CD4-positive, alpha-beta T cell (primary cell): Measurements from ENCODE around the gene CASZ1. TPM values are rescaled to one million over a fixed set of nuclear protein-coding genes. Genes with fewer than 3 reads are reported as not detected.

Experiments
- ATAC-seq: fragments of 200-7000 bp; cut with Tn5 transposase; one replicate; pipeline ENCODE4 v1.10.0; 2022; ENCODE audit warnings: mild to moderate bottlenecking; ENCODE audit not compliant: poor library complexity
- CTCF ChIA-PET: fragments of 350-600 bp; sonication (Branson Sonifier 250); formaldehyde crosslinking; loops from one replicate; lab custom pipeline; 2021; ENCODE audit warnings: antibody characterized with exemption, inconsistent platforms; lab: Charles Lee
- POLR2A ChIA-PET: fragments of 350-600 bp; sonication (Branson Sonifier 250); formaldehyde crosslinking; loops from one replicate; lab custom pipeline; 2021; ENCODE audit warnings: antibody characterized with exemption, inconsistent platforms; lab: Charles Lee
- DNase-seq, 14 experiments: peaks; one replicate each; pipeline ENCODE4 v3.0.0-alpha.2; 2013 to 2020; ENCODE audit warnings: mixed read lengths in 2 of 14
- H3K27ac ChIP-seq, 2 donors: one replicate each; pipeline versions ENCODE4 v1.5.1 to v1.7.0; 2013; ENCODE audit warnings: low read length in 2 of 2, low read depth in 1 of 2, mild to moderate bottlenecking in 1 of 2
- H3K27me3 ChIP-seq, 2 experiments: 1 replicate in 1 of 2; 2 replicates in 1 of 2; pipeline versions ENCODE4 v1.6.1 to v1.7.0; 2013; ENCODE audit warnings: low read length in 2 of 2, control low read depth in 1 of 2, mild to moderate bottlenecking in 1 of 2, moderate library complexity in 1 of 2; ENCODE audit not compliant: insufficient read depth in 2 of 2, control insufficient read depth in 1 of 2
- H3K36me3 ChIP-seq: one replicate; pipeline ENCODE4 v1.6.1; 2013; ENCODE audit warnings: low read length, control low read depth; ENCODE audit not compliant: insufficient read depth
- H3K4me1 ChIP-seq: one replicate; pipeline ENCODE4 v1.6.1; 2013; ENCODE audit warnings: low read length, control low read depth; ENCODE audit not compliant: insufficient read depth
- H3K4me3 ChIP-seq: one replicate; pipeline ENCODE4 v1.5.1; 2013; ENCODE audit warnings: mild to moderate bottlenecking, low read length, moderate library complexity
- H3K9me3 ChIP-seq, 2 experiments: 1 replicate in 1 of 2; 2 replicates in 1 of 2; pipeline versions ENCODE4 v1.6.1 to v1.7.0; 2013; ENCODE audit warnings: low read length in 2 of 2, mild to moderate bottlenecking in 2 of 2, control low read depth in 1 of 2, moderate library complexity in 1 of 2; ENCODE audit not compliant: control insufficient read depth in 1 of 2, insufficient read depth in 1 of 2
- H3K27ac Mint-ChIP-seq: one replicate; pipeline ENCODE4 v1.8.0; 2020; ENCODE audit warnings: mixed read lengths
- H3K27me3 Mint-ChIP-seq: one replicate; pipeline ENCODE4 v1.8.0; 2021; ENCODE audit warnings: mixed read lengths
- H3K36me3 Mint-ChIP-seq: one replicate; pipeline ENCODE4 v1.8.0; 2021; ENCODE audit warnings: low read depth, mixed read lengths
- H3K4me1 Mint-ChIP-seq: one replicate; pipeline ENCODE4 v1.8.0; 2021; ENCODE audit warnings: low read depth, mixed read lengths
- H3K4me3 Mint-ChIP-seq: one replicate; pipeline ENCODE4 v1.8.0; 2020; ENCODE audit warnings: mild to moderate bottlenecking, mixed read lengths
- H3K9me3 Mint-ChIP-seq: one replicate; pipeline ENCODE4 v1.8.0; 2020; ENCODE audit warnings: mixed read lengths
- intact Hi-C, 2 experiments: fragments of 100-400 bp; cut with DNase I in 1 of 2; cut with micrococcal nuclease in 1 of 2; formaldehyde crosslinking; loops; one replicate each; pipeline versions ENCODE4 v1.15.1 to v1.9.0; 2023 to 2025; cut with DNase I, micrococcal nuclease
- total RNA-seq, 174 experiments: library from RNA in 2 of 174; stranded (reverse) in 2 of 174; gene quantifications; one replicate each; pipeline ENCODE4 v1.2.3 and lab custom pipeline; 2021 to 2026
- TF ChIP-seq, protein P1 (sequence below): fragments of 200-600 bp; IDR thresholded peaks from one replicate; pipeline ENCODE4 v1.8.0; 2022; ENCODE audit warnings: antibody characterized with exemption, mild to moderate bottlenecking

CASZ1 gene
- total RNA-seq, 2 experiments from 2014 or later: 21.8 to 22.8 TPM

- DNase-seq: no peak
- Histone ChIP-seq H3K36me3 (no peaks in the 10 kb centered on the region), H3K4me3 (no peak overlapping the region), H3K9me3 (no peaks in the 10 kb centered on the region), H3K27me3 (no peaks in the 10 kb centered on the region), H3K4me1 (no peaks in the 10 kb centered on the region), H3K27ac (no peak overlapping the region)
- intact Hi-C loops: no loop called here
- CTCF ChIA-PET: no interaction called here
- no peaks in the 10 kb centered on the region for H3K4me1 Mint-ChIP-seq
- H3K9me3 Mint-ChIP-seq: no peaks in the 10 kb centered on the region
- POLR2A ChIA-PET: no interaction called here
- H3K27ac Mint-ChIP-seq: no peak overlapping the region
- no peaks in the 10 kb centered on the region for H3K36me3 Mint-ChIP-seq
- TF ChIP-seq, protein P1, sequence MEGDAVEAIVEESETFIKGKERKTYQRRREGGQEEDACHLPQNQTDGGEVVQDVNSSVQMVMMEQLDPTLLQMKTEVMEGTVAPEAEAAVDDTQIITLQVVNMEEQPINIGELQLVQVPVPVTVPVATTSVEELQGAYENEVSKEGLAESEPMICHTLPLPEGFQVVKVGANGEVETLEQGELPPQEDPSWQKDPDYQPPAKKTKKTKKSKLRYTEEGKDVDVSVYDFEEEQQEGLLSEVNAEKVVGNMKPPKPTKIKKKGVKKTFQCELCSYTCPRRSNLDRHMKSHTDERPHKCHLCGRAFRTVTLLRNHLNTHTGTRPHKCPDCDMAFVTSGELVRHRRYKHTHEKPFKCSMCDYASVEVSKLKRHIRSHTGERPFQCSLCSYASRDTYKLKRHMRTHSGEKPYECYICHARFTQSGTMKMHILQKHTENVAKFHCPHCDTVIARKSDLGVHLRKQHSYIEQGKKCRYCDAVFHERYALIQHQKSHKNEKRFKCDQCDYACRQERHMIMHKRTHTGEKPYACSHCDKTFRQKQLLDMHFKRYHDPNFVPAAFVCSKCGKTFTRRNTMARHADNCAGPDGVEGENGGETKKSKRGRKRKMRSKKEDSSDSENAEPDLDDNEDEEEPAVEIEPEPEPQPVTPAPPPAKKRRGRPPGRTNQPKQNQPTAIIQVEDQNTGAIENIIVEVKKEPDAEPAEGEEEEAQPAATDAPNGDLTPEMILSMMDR: no peak
- no peak overlapping the region for H3K4me3 Mint-ChIP-seq
- no peaks in the 10 kb centered on the region for H3K27me3 Mint-ChIP-seq
- no peak for ATAC-seq
Measured at GRCh38 chr1:10739589-10739988, 56.9 kb downstream of the CASZ1 start.

- H3K27me3 ChIP-seq: no peaks in the 10 kb centered on the region
- Mint-ChIP-seq H3K4me3 (no peak overlapping the region), H3K36me3 (no peaks in the 10 kb centered on the region), H3K4me1 (no peaks in the 10 kb centered on the region), H3K27ac (no peak overlapping the region), H3K27me3 (no peaks in the 10 kb centered on the region), H3K9me3 (no peaks in the 10 kb centered on the region)
- H3K4me1 ChIP-seq: no peaks in the 10 kb centered on the region
- no peak overlapping the region for H3K27ac ChIP-seq
- DNase-seq (no peak), ATAC-seq (no peak)
- H3K9me3 ChIP-seq: no peaks in the 10 kb centered on the region
- ChIA-PET POLR2A (no interaction called here), CTCF (interaction anchor here (0.7 kb wide), 1 partner anchor 433 kb away, joined by 3 read pairs; no protein-coding TSS in a partner anchor)
- intact Hi-C loops: no loop called here
- H3K4me3 ChIP-seq: no peak overlapping the region
- H3K36me3 ChIP-seq: no peaks in the 10 kb centered on the region
- TF ChIP-seq, protein P1: no peak
Measured at GRCh38 chr1:10738061-10739058, 58.1 kb downstream of the CASZ1 start.

DNA sequence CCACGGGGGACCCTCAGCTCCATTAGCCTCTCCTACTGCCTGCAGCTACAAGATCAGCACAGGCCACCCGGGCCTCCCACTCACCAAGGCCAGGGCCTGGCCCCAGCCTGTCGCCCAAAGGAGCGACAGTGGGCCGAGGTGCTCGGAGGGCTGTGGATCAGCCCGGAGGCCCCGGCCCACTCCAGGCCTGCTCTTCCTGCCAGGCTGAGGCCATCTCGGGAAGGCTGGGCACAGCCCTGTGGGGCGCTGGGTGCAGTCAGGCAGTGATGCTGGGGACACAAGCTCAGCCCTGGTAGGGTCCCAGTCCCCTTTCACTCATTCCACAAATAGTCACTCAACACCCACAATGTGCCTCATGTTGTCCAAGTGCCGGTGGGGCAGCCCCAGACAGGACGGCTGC is 58.8 kb downstream of the CASZ1 start:
- ATAC-seq (no peak), DNase-seq (no peak)
- no peak overlapping the region for H3K4me3 ChIP-seq
- ChIA-PET POLR2A (no interaction called here), CTCF (no interaction called here)
- H3K4me3 Mint-ChIP-seq: no peak overlapping the region
- no peaks in the 10 kb centered on the region for H3K9me3 ChIP-seq
- intact Hi-C loops: no loop called here
- H3K4me1 ChIP-seq: no peaks in the 10 kb centered on the region
- H3K36me3 Mint-ChIP-seq: no peaks in the 10 kb centered on the region
- no peaks in the 10 kb centered on the region for H3K27me3 ChIP-seq
- no peaks in the 10 kb centered on the region for H3K4me1 Mint-ChIP-seq
- no peak overlapping the region for H3K27ac ChIP-seq
- no peaks in the 10 kb centered on the region for H3K27me3 Mint-ChIP-seq
- H3K27ac Mint-ChIP-seq: no peak overlapping the region
- no peaks in the 10 kb centered on the region for H3K9me3 Mint-ChIP-seq
- TF ChIP-seq, protein P1: no peak
- H3K36me3 ChIP-seq: no peaks in the 10 kb centered on the region
